Activated B cell treated with CpG ODN at 0.5 μM for 24 hours (primary cell): ENCODE results near the gene TTPAL. TPM values are rescaled to one million over a fixed set of nuclear protein-coding genes. Genes with fewer than 3 reads are reported as not detected.

Source experiments
- ATAC-seq: fragments of 200-7000 bp; cut with Tn5 transposase; one replicate; pipeline ENCODE4 v1.10.0; 2021; ENCODE audit warnings: low read depth, mild to moderate bottlenecking, moderate library complexity
- CTCF ChIA-PET: fragments of 350-600 bp; sonication (Branson Sonifier 250); formaldehyde crosslinking; loops from one replicate; lab custom pipeline; 2021; ENCODE audit warnings: antibody characterized with exemption; lab: Charles Lee
- POLR2A ChIA-PET: fragments of 350-600 bp; sonication (Branson Sonifier 250); formaldehyde crosslinking; loops from one replicate; lab custom pipeline; 2021; ENCODE audit warnings: antibody characterized with exemption; lab: Charles Lee
- DNase-seq: peaks from one replicate; pipeline ENCODE4 v3.0.0; 2022
- H3K27ac Mint-ChIP-seq: one replicate; pipeline ENCODE4 v1.8.0; 2020; ENCODE audit warnings: mixed read lengths
- H3K27me3 Mint-ChIP-seq: one replicate; pipeline ENCODE4 v1.8.0; 2021; ENCODE audit warnings: mixed read lengths
- H3K36me3 Mint-ChIP-seq: one replicate; pipeline ENCODE4 v1.8.0; 2021; ENCODE audit warnings: low read depth, mixed read lengths
- H3K4me1 Mint-ChIP-seq: one replicate; pipeline ENCODE4 v1.8.0; 2021; ENCODE audit warnings: mixed read lengths
- H3K4me3 Mint-ChIP-seq: one replicate; pipeline ENCODE4 v1.8.0; 2020; ENCODE audit warnings: mild to moderate bottlenecking, mixed read lengths
- H3K9me3 Mint-ChIP-seq: one replicate; pipeline ENCODE4 v1.8.0; 2020; ENCODE audit warnings: mixed read lengths
- CTCF ChIP-seq: fragments of 200-600 bp; IDR thresholded peaks from one replicate; pipeline ENCODE4 v1.8.0; 2022; ENCODE audit warnings: antibody characterized with exemption, mild to moderate bottlenecking
- intact Hi-C: fragments of 100-400 bp; cut with micrococcal nuclease; formaldehyde crosslinking; loops from one replicate; pipeline ENCODE4 v1.15.1; 2024
- total RNA-seq: library from RNA; stranded (reverse); gene quantifications from 2 replicates; pipeline ENCODE4 v1.2.3, GENCODE V29; 2022

The TTPAL gene
- total RNA-seq, 1 donor from 2014 or later, result 27.5 TPM

- ChIA-PET POLR2A (no interaction called here), CTCF (interaction anchor here (0.7 kb wide), 1 partner anchor 264 kb away, joined by 3 read pairs; no protein-coding TSS in a partner anchor)
- Mint-ChIP-seq H3K4me1 (no peaks in the 10 kb centered on the region), H3K27me3 (peaks cover 2% of the 10 kb centered on the region), H3K4me3 (no peak overlapping the region), H3K9me3 (no peaks in the 10 kb centered on the region), H3K27ac (no peak overlapping the region), H3K36me3 (no peaks in the 10 kb centered on the region)
- intact Hi-C loops, result loop anchor here (2.0 to 5.0 kb wide), 2 partner anchors 74 to 247 kb away; no protein-coding TSS in a partner anchor
- ATAC-seq (no peak), DNase-seq (no peak)
- TF ChIP-seq CTCF, result no peak
Observed at GRCh38 chr20:44461803-44462174, 13.9 kb upstream of the TTPAL start.

GRCh38 chr20:44463466-44463865 is 12.2 kb upstream of the TTPAL start:
- ATAC-seq, result no peak
- no peaks in the 10 kb centered on the region for H3K4me1 Mint-ChIP-seq
- no peak for TF ChIP-seq CTCF
- H3K4me3 Mint-ChIP-seq, result no peak overlapping the region
- H3K27me3 Mint-ChIP-seq, result peaks cover 2% of the 10 kb centered on the region
- intact Hi-C loops, result loop anchor here (5.0 kb wide), 1 partner anchor 76 kb away; no protein-coding TSS in a partner anchor
- POLR2A ChIA-PET, result no interaction called here
- H3K9me3 Mint-ChIP-seq, result no peaks in the 10 kb centered on the region
- H3K27ac Mint-ChIP-seq, result no peak overlapping the region
- no peaks in the 10 kb centered on the region for H3K36me3 Mint-ChIP-seq
- DNase-seq, result no peak
- CTCF ChIA-PET, result no interaction called here

- Mint-ChIP-seq H3K4me3 (no peak overlapping the region), H3K27me3 (peaks cover 2% of the 10 kb centered on the region), H3K27ac (no peak overlapping the region), H3K9me3 (no peaks in the 10 kb centered on the region), H3K36me3 (no peaks in the 10 kb centered on the region), H3K4me1 (no peaks in the 10 kb centered on the region)
- DNase-seq, result no peak
- ATAC-seq, result no peak
- CTCF ChIA-PET, result no interaction called here
- POLR2A ChIA-PET, result no interaction called here
- intact Hi-C loops, result loop anchor here (5.0 kb wide), 1 partner anchor 77 kb away; no protein-coding TSS in a partner anchor
- TF ChIP-seq CTCF, result no peak
Observed at GRCh38 chr20:44464514-44464913, 11.2 kb upstream of the TTPAL start.

- DNase-seq (no peak), ATAC-seq (no peak)
- intact Hi-C loops, result no loop called here
- Mint-ChIP-seq H3K36me3 (no peaks in the 10 kb centered on the region), H3K4me1 (no peaks in the 10 kb centered on the region), H3K27ac (no peak overlapping the region), H3K9me3 (no peaks in the 10 kb centered on the region), H3K27me3 (peaks cover 2% of the 10 kb centered on the region), H3K4me3 (no peak overlapping the region)
- POLR2A ChIA-PET, result no interaction called here
- TF ChIP-seq CTCF, result no peak
- CTCF ChIA-PET, result no interaction called here
Observed at GRCh38 chr20:44465001-44465560, 10.6 kb upstream of the TTPAL start.

- intact Hi-C loops, result no loop called here
- no peak for TF ChIP-seq CTCF
- Mint-ChIP-seq H3K4me1 (no peaks in the 10 kb centered on the region), H3K9me3 (no peaks in the 10 kb centered on the region), H3K27ac (no peak overlapping the region), H3K36me3 (no peaks in the 10 kb centered on the region), H3K4me3 (no peak overlapping the region), H3K27me3 (peaks cover 2% of the 10 kb centered on the region)
- ChIA-PET CTCF (no interaction called here), POLR2A (no interaction called here)
- ATAC-seq (no peak), DNase-seq (no peak)
Observed at GRCh38 chr20:44467289-44467883, 8.3 kb upstream of the TTPAL start.
